CD4-positive, CD25-positive, alpha-beta regulatory T cell (primary cell): ENCODE results near the gene SCD5. TPM values are rescaled to one million over a fixed set of nuclear protein-coding genes. Genes with fewer than 3 reads are reported as not detected.

Experiments
- ATAC-seq, 2 donors: fragments of 150-1000 bp; cut with Tn5 transposase; one replicate each; pipeline ENCODE4 v1.10.0; 2021; ENCODE audit warnings: low read depth in 2 of 2, moderate number of reproducible peaks in 2 of 2, moderate library complexity in 1 of 2
- DNase-seq, 3 donors: peaks; one replicate each; pipeline versions ENCODE4 v3.0.0 to v3.0.0-alpha.2; 2012 to 2022; ENCODE audit warnings: mixed read lengths in 1 of 3
- H3K27ac ChIP-seq: one replicate; pipeline ENCODE4 v1.7.0; 2013; ENCODE audit warnings: mild to moderate bottlenecking, low read length; ENCODE audit not compliant: insufficient read depth, poor library complexity, severe bottlenecking
- H3K27me3 ChIP-seq: one replicate; pipeline ENCODE4 v1.7.0; 2013; ENCODE audit warnings: low read length; ENCODE audit not compliant: control insufficient read depth, insufficient read depth
- H3K36me3 ChIP-seq: one replicate; pipeline ENCODE4 v1.7.0; 2013; ENCODE audit warnings: mild to moderate bottlenecking, low read length, moderate library complexity; ENCODE audit not compliant: control insufficient read depth, insufficient read depth
- H3K4me1 ChIP-seq: 2 replicates; pipeline ENCODE4 v1.7.0; 2013; ENCODE audit warnings: mild to moderate bottlenecking, low read length; ENCODE audit not compliant: insufficient read depth, control insufficient read depth, poor library complexity, severe bottlenecking
- H3K4me3 ChIP-seq: one replicate; pipeline ENCODE4 v1.7.0; 2013; ENCODE audit warnings: low read depth, mild to moderate bottlenecking, low read length, moderate library complexity
- H3K9me3 ChIP-seq, 2 experiments: 1 replicate in 1 of 2; 2 replicates in 1 of 2; pipeline ENCODE4 v1.7.0; 2013; ENCODE audit warnings: low read length in 2 of 2, mild to moderate bottlenecking in 1 of 2, moderate library complexity in 1 of 2; ENCODE audit not compliant: control insufficient read depth in 2 of 2
- H3K27ac Mint-ChIP-seq, 3 donors: one replicate each; pipeline ENCODE4 v1.8.0; 2020 to 2022; ENCODE audit warnings: mild to moderate bottlenecking in 3 of 3, mixed read lengths in 3 of 3, moderate library complexity in 2 of 3
- H3K27me3 Mint-ChIP-seq: one replicate; pipeline ENCODE4 v1.8.0; 2022; ENCODE audit warnings: mild to moderate bottlenecking, mixed read lengths
- H3K36me3 Mint-ChIP-seq: one replicate; pipeline ENCODE4 v1.8.0; 2020; ENCODE audit warnings: mixed read lengths
- H3K4me1 Mint-ChIP-seq, 4 donors: one replicate each; pipeline ENCODE4 v1.8.0; 2020 to 2022; ENCODE audit warnings: mixed read lengths in 4 of 4, mild to moderate bottlenecking in 1 of 4
- H3K4me3 Mint-ChIP-seq, 4 donors: one replicate each; pipeline ENCODE4 v1.8.0; 2020 to 2022; ENCODE audit warnings: mild to moderate bottlenecking in 4 of 4, mixed read lengths in 4 of 4, moderate library complexity in 3 of 4
- H3K9me3 Mint-ChIP-seq, 7 donors: one replicate each; pipeline ENCODE4 v1.8.0; 2020 to 2022; ENCODE audit warnings: mixed read lengths in 7 of 7, mild to moderate bottlenecking in 3 of 7, moderate library complexity in 2 of 7
- polyA plus RNA-seq, 4 donors: library from polyadenylated mRNA; unstranded; fragments of 300-500 nt; fragmentation: Illumina TruSeq; gene quantifications; one replicate each; pipeline ENCODE4 v1.2.3, GENCODE V29; 2021
- total RNA-seq: library from RNA; stranded (reverse); gene quantifications from one replicate; pipeline ENCODE4 v1.2.3, GENCODE V29; 2022

Gene SCD5
- total and polyA plus RNA-seq, 5 donors from 2014 or later: 0.12 to 0.14 TPM; not detected in 3

GRCh38 chr4:82698412-82698811 lies 100.2 kb downstream of the SCD5 start:
- no peak overlapping the region for H3K27ac Mint-ChIP-seq
- no peak for ATAC-seq
- peaks cover 8% of the 10 kb centered on the region for H3K27me3 Mint-ChIP-seq

GRCh38 chr4:82697561-82697960 lies 101.0 kb downstream of the SCD5 start:
- Mint-ChIP-seq H3K27me3 (peaks cover 8% of the 10 kb centered on the region), H3K36me3 (no peaks in the 10 kb centered on the region), H3K4me3 (no peak overlapping the region), H3K27ac (no peak overlapping the region), H3K9me3 (peaks cover 0 to 2% (median 0%) of the 10 kb centered on the region in 7 donors), H3K4me1 (peaks cover 0 to 3% (median 0%) of the 10 kb centered on the region in 4 donors)
- no peak overlapping the region for H3K4me3 ChIP-seq
- DNase-seq (no peak), ATAC-seq (no peak)
- no peak overlapping the region for H3K27ac ChIP-seq
- H3K36me3 ChIP-seq: no peaks in the 10 kb centered on the region
- H3K9me3 ChIP-seq: no peaks in the 10 kb centered on the region
- no peaks in the 10 kb centered on the region for H3K27me3 ChIP-seq
- H3K4me1 ChIP-seq: no peaks in the 10 kb centered on the region

More at GRCh38 chr4:82698412-82698811, 100.2 kb downstream of the SCD5 start:
- no peaks in the 10 kb centered on the region for H3K27me3 ChIP-seq
- no peaks in the 10 kb centered on the region for H3K36me3 ChIP-seq
- H3K4me3 ChIP-seq: no peak overlapping the region
- H3K4me1 Mint-ChIP-seq: peaks cover 0 to 3% (median 0%) of the 10 kb centered on the region in 4 donors
- no peak for DNase-seq
- H3K9me3 ChIP-seq: no peaks in the 10 kb centered on the region
- H3K4me3 Mint-ChIP-seq: no peak overlapping the region
- H3K36me3 Mint-ChIP-seq: no peaks in the 10 kb centered on the region
- H3K27ac ChIP-seq: no peak overlapping the region
- H3K9me3 Mint-ChIP-seq: no peaks in the 10 kb centered on the region
- H3K4me1 ChIP-seq: no peaks in the 10 kb centered on the region

GRCh38 chr4:82696117-82696860 lies 102.3 kb downstream of the SCD5 start:
- no peak overlapping the region for H3K4me3 ChIP-seq
- H3K9me3 ChIP-seq: no peaks in the 10 kb centered on the region
- H3K27me3 ChIP-seq: no peaks in the 10 kb centered on the region
- H3K4me1 ChIP-seq: no peaks in the 10 kb centered on the region
- Mint-ChIP-seq H3K4me1 (peaks cover 0 to 3% (median 0%) of the 10 kb centered on the region in 4 donors), H3K4me3 (no peak overlapping the region), H3K9me3 (peaks cover 0 to 2% (median 0%) of the 10 kb centered on the region in 7 donors), H3K27ac (no peak overlapping the region), H3K36me3 (no peaks in the 10 kb centered on the region), H3K27me3 (no peaks in the 10 kb centered on the region)
- DNase-seq: no peak
- H3K27ac ChIP-seq: no peak overlapping the region
- no peak for ATAC-seq
- no peaks in the 10 kb centered on the region for H3K36me3 ChIP-seq

GRCh38 chr4:82694892-82695291 lies 103.7 kb downstream of the SCD5 start:
- Mint-ChIP-seq H3K36me3 (no peaks in the 10 kb centered on the region), H3K27ac (no peak overlapping the region), H3K9me3 (peaks cover 0 to 2% (median 0%) of the 10 kb centered on the region in 7 donors), H3K4me3 (no peak overlapping the region), H3K27me3 (peaks cover 6% of the 10 kb centered on the region), H3K4me1 (peaks cover 0 to 4% (median 1%) of the 10 kb centered on the region in 4 donors)
- Histone ChIP-seq H3K27ac (no peak overlapping the region), H3K9me3 (no peaks in the 10 kb centered on the region), H3K36me3 (no peaks in the 10 kb centered on the region), H3K4me1 (no peaks in the 10 kb centered on the region), H3K4me3 (no peak overlapping the region), H3K27me3 (no peaks in the 10 kb centered on the region)
- DNase-seq: no peak
- ATAC-seq: no peak

- Histone ChIP-seq H3K27ac (no peak overlapping the region), H3K9me3 (no peaks in the 10 kb centered on the region), H3K36me3 (no peaks in the 10 kb centered on the region), H3K4me3 (no peak overlapping the region), H3K27me3 (no peaks in the 10 kb centered on the region), H3K4me1 (no peaks in the 10 kb centered on the region)
- peaks cover 0 to 2% (median 0%) of the 10 kb centered on the region in 7 donors for H3K9me3 Mint-ChIP-seq
- no peak for ATAC-seq
- no peaks in the 10 kb centered on the region for H3K36me3 Mint-ChIP-seq
- peaks cover 0 to 4% (median 1%) of the 10 kb centered on the region in 4 donors for H3K4me1 Mint-ChIP-seq
- H3K27me3 Mint-ChIP-seq: peaks cover 9% of the 10 kb centered on the region
- no peak overlapping the region for H3K27ac Mint-ChIP-seq
- H3K4me3 Mint-ChIP-seq: no peak overlapping the region
- DNase-seq: no peak
Measured at GRCh38 chr4:82694046-82694445, 104.5 kb downstream of the SCD5 start.

- ATAC-seq: no peak
- Mint-ChIP-seq H3K4me1 (peaks cover 0 to 4% (median 0%) of the 10 kb centered on the region in 4 donors), H3K27ac (no peak overlapping the region), H3K4me3 (no peak overlapping the region), H3K9me3 (peaks cover 0 to 2% (median 0%) of the 10 kb centered on the region in 7 donors), H3K27me3 (peaks cover 11% of the 10 kb centered on the region), H3K36me3 (no peaks in the 10 kb centered on the region)
- no peaks in the 10 kb centered on the region for H3K36me3 ChIP-seq
- no peaks in the 10 kb centered on the region for H3K9me3 ChIP-seq
- no peaks in the 10 kb centered on the region for H3K4me1 ChIP-seq
- no peak overlapping the region for H3K27ac ChIP-seq
- H3K27me3 ChIP-seq: no peaks in the 10 kb centered on the region
- DNase-seq: no peak
- H3K4me3 ChIP-seq: no peak overlapping the region
Measured at GRCh38 chr4:82692101-82692780, 106.4 kb downstream of the SCD5 start.

GRCh38 chr4:82691431-82691830 lies 107.2 kb downstream of the SCD5 start:
- no peaks in the 10 kb centered on the region for H3K4me1 ChIP-seq
- Mint-ChIP-seq H3K27me3 (peaks cover 11% of the 10 kb centered on the region), H3K4me1 (peaks cover 0 to 4% (median 0%) of the 10 kb centered on the region in 4 donors), H3K9me3 (peaks cover 0 to 2% (median 0%) of the 10 kb centered on the region in 7 donors), H3K4me3 (no peak overlapping the region), H3K36me3 (no peaks in the 10 kb centered on the region), H3K27ac (no peak overlapping the region)
- no peak for ATAC-seq
- H3K27ac ChIP-seq: no peak overlapping the region
- DNase-seq: no peak
- no peaks in the 10 kb centered on the region for H3K36me3 ChIP-seq
- H3K4me3 ChIP-seq: no peak overlapping the region
- H3K27me3 ChIP-seq: no peaks in the 10 kb centered on the region
- no peaks in the 10 kb centered on the region for H3K9me3 ChIP-seq
